ENCODE results near the gene VCX2.

The VCX2 gene

DNA sequence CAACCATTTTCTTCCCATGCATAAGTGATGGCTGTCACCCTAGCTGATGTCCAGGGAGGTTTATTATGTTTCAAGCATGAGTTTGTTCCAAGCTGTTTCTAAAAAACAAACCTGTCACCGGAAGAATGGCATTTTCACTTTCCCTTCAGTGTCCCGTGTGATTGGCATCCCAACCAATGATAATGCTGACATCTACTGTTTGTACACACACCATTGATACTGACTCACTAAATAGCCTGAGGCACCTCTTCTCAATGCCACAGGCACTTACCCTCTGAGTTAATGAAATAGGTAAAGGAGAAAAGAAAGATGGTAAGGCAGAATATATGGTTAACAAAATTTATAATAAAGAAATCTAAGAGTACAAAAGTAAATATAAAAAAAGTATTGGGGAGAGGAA lies 23.1 kb upstream of the VCX2 start:
- Histone ChIP-seq H3K9me3 (ENCODE audit: control insufficient read depth, low read length) (no peaks in the 10 kb centered on the region), H3K4me2 (ENCODE audit: low read length) (no peak overlapping the region), H3K9ac (no peak overlapping the region), H3K27ac (no peak overlapping the region), H3K27me3 (ENCODE audit: control insufficient read depth, insufficient read depth, low read length) (no peaks in the 10 kb centered on the region), H3K36me3 (ENCODE audit: control insufficient read depth, insufficient read depth, low read length) (no peaks in the 10 kb centered on the region), H3K79me2 (no peaks in the 10 kb centered on the region), H3K4me1 (no peaks in the 10 kb centered on the region), H2AFZ (no peak overlapping the region), H3K4me3 (ENCODE audit: low read depth, low read length) (no peak overlapping the region)
- TF ChIP-seq, protein P1, sequence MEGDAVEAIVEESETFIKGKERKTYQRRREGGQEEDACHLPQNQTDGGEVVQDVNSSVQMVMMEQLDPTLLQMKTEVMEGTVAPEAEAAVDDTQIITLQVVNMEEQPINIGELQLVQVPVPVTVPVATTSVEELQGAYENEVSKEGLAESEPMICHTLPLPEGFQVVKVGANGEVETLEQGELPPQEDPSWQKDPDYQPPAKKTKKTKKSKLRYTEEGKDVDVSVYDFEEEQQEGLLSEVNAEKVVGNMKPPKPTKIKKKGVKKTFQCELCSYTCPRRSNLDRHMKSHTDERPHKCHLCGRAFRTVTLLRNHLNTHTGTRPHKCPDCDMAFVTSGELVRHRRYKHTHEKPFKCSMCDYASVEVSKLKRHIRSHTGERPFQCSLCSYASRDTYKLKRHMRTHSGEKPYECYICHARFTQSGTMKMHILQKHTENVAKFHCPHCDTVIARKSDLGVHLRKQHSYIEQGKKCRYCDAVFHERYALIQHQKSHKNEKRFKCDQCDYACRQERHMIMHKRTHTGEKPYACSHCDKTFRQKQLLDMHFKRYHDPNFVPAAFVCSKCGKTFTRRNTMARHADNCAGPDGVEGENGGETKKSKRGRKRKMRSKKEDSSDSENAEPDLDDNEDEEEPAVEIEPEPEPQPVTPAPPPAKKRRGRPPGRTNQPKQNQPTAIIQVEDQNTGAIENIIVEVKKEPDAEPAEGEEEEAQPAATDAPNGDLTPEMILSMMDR (IDR thresholded peaks at IDR 0.05) = no peak

DNA sequence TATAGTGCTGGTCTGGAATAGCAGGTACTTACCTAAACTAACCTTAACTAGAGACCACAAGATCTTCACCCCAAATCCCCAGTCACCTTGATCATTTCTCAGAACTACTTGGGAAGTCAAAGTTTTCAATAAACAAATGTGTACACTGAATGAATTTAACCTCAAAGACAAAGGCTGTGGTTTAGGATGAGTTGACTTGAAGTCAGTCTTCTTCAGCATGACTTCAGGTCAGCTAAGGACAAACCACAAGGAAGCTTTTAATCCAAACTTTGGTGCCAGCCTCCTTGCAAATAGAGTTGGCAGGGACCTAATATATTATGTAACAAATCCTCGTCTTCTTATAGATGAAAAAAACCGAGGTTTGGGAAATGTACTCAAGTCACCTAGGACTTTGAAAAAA lies 21.2 kb upstream of the VCX2 start:
- H3K9me3 ChIP-seq (ENCODE audit: control insufficient read depth, low read length) = no peaks in the 10 kb centered on the region
- no peaks in the 10 kb centered on the region for H3K4me1 ChIP-seq
- no peak overlapping the region for H2AFZ ChIP-seq
- H3K27me3 ChIP-seq (ENCODE audit: control insufficient read depth, insufficient read depth, low read length) = no peaks in the 10 kb centered on the region
- H3K4me3 ChIP-seq (ENCODE audit: low read depth, low read length) = no peak overlapping the region
- H3K9ac ChIP-seq = no peak overlapping the region
- no peak overlapping the region for H3K4me2 ChIP-seq (ENCODE audit: low read length)
- TF ChIP-seq, protein P1 (IDR thresholded peaks at IDR 0.05) = no peak
- no peaks in the 10 kb centered on the region for H3K79me2 ChIP-seq
- no peaks in the 10 kb centered on the region for H3K36me3 ChIP-seq (ENCODE audit: control insufficient read depth, insufficient read depth, low read length)
- H3K27ac ChIP-seq = no peak overlapping the region

DNA sequence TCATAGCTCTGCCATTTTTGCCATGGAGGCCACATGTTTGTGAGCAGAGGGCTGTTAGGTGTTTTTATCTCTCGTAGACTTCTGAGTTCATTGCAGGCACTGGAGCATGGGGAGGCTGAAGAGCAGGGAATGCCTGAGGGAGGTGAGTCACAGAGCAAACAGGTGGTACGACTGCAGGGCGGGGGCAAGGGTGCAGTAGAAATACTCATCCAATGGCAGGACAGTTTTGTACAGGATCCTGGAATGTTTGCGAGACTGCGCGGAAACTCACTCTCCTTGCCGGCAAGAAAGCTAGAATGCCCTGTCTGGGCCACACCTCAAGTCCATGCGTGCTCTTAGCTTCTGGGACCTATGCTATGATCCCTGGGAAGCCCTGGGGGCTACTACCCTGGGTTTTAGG lies 20.0 kb upstream of the VCX2 start:
- Histone ChIP-seq H3K27me3 (ENCODE audit: control insufficient read depth, insufficient read depth, low read length) (no peaks in the 10 kb centered on the region), H3K79me2 (no peaks in the 10 kb centered on the region), H3K4me1 (no peaks in the 10 kb centered on the region), H3K27ac (no peak overlapping the region), H3K9me3 (ENCODE audit: control insufficient read depth, low read length) (no peaks in the 10 kb centered on the region), H3K9ac (no peak overlapping the region), H3K4me3 (ENCODE audit: low read depth, low read length) (no peak overlapping the region), H3K4me2 (ENCODE audit: low read length) (no peak overlapping the region), H2AFZ (no peak overlapping the region), H3K36me3 (ENCODE audit: control insufficient read depth, insufficient read depth, low read length) (no peaks in the 10 kb centered on the region)
- TF ChIP-seq, protein P1 (IDR thresholded peaks at IDR 0.05) = no peak

DNA sequence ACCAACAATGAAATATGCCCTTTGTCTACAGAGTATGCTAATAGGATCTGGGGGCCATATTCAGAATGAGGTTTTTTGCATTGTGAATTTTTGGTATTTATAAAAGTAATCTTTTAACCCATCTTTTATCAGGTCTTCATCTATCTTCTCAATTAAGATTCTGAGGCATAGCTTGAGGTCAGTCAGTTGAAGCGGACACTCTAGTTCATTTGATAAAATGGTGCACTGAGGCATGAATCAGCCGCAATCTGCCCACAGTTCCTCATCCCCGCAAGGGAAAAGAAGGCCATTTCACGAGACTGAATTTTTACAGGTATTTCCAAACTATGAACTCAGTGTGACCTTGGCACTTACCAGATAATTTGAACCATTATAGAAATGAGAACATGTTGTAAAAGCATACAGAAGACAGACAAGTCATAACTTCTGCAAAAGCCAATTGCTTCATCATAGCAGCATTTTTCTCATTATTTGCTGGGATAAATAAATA lies 19.3 kb upstream of the VCX2 start:
- no peaks in the 10 kb centered on the region for H3K4me1 ChIP-seq
- H3K4me3 ChIP-seq (ENCODE audit: low read depth, low read length) = no peak overlapping the region
- no peak overlapping the region for H3K9ac ChIP-seq
- H3K79me2 ChIP-seq = no peaks in the 10 kb centered on the region
- no peaks in the 10 kb centered on the region for H3K27me3 ChIP-seq (ENCODE audit: control insufficient read depth, insufficient read depth, low read length)
- no peak overlapping the region for H2AFZ ChIP-seq
- H3K36me3 ChIP-seq (ENCODE audit: control insufficient read depth, insufficient read depth, low read length) = no peaks in the 10 kb centered on the region
- TF ChIP-seq, protein P1 (IDR thresholded peaks at IDR 0.05) = no peak
- H3K9me3 ChIP-seq (ENCODE audit: control insufficient read depth, low read length) = no peaks in the 10 kb centered on the region
- no peak overlapping the region for H3K4me2 ChIP-seq (ENCODE audit: low read length)
- H3K27ac ChIP-seq = no peak overlapping the region

DNA sequence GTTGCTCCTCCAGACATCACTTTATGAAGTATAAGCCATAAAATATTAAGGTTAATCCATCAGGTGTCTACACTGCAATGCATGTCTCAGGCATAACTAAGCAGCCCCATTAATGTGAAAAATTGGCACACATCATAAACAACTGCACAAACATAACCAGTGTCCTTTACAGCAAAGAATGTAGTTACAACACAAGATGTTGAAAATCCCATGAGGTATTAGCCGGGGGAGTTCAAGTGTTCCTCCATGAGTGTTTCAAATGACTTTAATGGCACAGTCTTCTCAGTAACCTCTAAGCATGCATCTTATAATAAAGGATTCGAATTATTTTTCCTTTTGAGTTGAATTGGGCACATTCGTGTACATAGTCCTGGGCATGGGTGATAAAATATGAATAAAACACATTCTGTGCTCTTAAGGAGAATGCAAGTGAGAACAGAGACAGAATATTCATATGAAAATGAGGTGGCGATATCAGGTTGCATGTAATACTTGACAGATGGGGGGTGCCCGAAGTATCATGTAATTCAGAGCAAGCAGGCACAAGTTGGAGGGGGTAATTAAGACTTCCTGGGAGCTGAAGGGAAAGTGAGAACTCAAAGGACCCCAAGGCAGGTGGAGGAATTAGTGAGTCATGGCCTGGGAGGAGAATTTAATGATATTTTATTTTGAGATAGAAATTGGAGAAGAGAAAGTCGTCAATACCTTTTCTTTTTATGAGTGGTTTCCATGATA lies 18.2 kb upstream of the VCX2 start:
- H3K79me2 ChIP-seq = no peaks in the 10 kb centered on the region
- H3K4me3 ChIP-seq (ENCODE audit: low read depth, low read length) = no peak overlapping the region
- TF ChIP-seq, protein P1 (IDR thresholded peaks at IDR 0.05) = no peak
- H3K36me3 ChIP-seq (ENCODE audit: control insufficient read depth, insufficient read depth, low read length) = no peaks in the 10 kb centered on the region
- no peaks in the 10 kb centered on the region for H3K27me3 ChIP-seq (ENCODE audit: control insufficient read depth, insufficient read depth, low read length)
- H3K27ac ChIP-seq = no peak overlapping the region
- no peak overlapping the region for H2AFZ ChIP-seq
- no peaks in the 10 kb centered on the region for H3K9me3 ChIP-seq (ENCODE audit: control insufficient read depth, low read length)
- H3K4me1 ChIP-seq = no peaks in the 10 kb centered on the region
- H3K9ac ChIP-seq = no peak overlapping the region
- no peak overlapping the region for H3K4me2 ChIP-seq (ENCODE audit: low read length)
